ENCODE measurements around the gene TLN1.

Gene TLN1

DNA sequence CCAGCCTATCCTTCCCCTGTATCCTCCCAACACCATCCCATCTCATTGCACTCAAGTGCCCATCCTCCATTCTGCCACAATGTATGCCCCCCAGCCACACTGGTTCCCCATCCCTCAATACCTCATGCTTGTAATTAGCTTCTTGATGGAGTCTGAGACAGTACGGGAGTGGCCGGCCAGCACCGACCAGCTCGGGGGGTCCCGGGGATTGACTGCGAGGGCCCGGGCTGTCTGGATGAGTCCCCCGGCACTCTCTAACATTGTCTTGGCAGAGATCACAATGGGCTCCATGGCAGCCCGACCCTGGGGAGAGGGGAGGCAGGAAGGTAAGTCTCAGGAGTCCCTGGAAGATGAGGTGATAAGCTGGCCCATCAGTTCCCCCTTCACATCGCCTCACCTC lies 25.0 kb downstream of the TLN1 start:
- no peak for DNase-seq (ENCODE audit: low spot score)

- no peak for DNase-seq (ENCODE audit: low spot score)
Measured at GRCh38 chr9:35705836-35706430, 26.1 kb downstream of the TLN1 start.

DNA sequence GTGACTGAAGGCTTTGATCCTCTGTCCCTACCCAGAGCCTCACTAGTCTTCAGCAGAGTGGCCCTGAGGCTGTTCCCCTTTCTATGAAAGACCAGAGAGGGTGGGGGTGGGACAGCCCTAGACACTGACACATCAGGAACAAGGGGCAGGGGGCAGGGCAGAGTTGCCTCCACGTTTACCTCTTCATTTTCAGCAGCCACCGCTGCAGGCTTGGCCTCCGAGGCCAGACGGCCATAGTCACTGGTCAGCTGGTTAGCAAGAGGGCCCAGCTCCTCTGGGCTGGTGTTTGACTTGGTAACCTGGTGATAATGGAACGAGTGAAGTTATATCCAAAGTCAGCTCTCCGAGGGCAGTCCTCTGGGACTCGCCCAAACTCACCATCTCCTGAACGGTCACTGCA lies 26.6 kb downstream of the TLN1 start:
- no peak for DNase-seq (ENCODE audit: low spot score)

DNA sequence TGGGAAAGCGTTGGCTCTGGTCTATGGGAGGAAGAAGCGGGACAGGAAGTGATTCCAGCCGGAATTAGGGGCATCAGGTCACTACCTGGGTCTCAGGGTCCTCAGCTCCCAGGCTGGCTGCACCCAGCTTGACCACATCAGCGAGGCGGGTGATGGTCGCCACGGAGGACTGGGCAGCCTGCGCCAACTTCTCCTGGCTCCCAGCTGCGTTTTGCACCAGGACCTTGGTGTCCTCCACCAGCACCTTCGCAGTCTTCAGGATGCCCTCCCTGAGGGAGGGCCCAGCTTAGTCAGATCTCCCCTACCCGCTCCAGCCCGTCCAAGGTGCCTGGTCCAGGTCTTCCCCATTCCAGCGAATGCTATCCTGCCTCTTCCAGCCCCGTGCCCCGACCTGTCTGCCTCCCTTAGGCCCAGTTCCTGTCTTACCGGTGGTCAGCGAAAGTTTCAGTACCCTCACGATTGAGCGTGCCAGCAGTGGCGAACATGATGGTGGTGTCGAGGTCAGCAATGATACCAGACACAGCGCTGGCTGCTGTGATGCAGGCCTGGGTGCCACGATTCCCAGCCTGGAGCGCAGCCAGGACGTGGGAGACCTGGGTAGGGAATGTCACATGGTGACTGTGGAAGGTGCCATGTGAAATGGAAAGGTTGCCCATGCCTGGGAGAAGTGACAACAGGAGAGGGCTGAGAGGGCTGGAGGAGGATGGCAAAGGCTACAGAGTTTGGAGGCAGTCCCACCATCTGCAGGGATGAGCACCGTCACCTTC lies 27.9 kb downstream of the TLN1 start:
- DNase-seq (ENCODE audit: low spot score) = no peak

DNA sequence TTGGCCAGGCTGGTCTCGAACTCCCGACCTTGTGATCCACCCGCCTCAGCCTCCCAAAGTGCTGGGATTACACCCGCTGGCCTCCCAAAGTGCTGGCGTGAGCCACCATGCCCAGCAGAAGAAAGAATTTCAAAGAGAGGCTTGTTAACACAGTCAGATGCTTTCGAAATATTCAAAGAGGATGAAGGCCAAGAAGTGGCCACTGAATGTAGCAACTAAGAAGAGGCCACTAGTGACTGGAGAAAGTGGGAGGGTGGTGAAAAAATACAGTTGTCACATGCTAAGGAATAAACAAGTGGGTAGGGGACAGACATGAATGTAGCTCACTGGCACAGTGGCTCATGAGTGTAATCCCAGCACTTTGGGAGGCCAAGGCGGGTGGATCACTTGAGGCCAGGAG lies 29.3 kb downstream of the TLN1 start:
- DNase-seq (ENCODE audit: low spot score) = no peak

DNA sequence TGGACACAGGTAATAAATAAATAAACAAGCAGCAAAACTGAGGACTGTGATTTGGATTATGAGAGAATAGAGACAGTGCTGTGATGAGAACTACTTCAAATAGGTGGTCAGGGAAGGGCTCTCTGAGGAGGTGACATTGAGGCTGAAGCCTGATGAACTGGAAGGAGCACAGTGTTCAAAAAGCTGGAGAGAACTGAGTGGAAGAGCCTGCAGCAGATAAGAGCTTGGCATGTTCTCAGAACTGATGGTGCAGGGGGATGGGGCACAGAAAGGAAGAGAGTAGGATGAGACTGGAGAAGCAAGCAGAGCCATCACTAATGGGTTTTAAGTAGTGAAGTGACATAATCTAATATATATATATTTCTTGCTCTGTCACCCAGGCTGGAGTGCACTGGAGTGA lies 31.1 kb downstream of the TLN1 start:
- no peak for DNase-seq (ENCODE audit: low spot score)

- DNase-seq (ENCODE audit: low spot score) = no peak
Measured at GRCh38 chr9:35700031-35700430, 32.0 kb downstream of the TLN1 start.

GRCh38 chr9:35698231-35698630 lies 33.8 kb downstream of the TLN1 start:
- DNase-seq (ENCODE audit: low spot score) = no peak

GRCh38 chr9:35697486-35697885 lies 34.5 kb downstream of the TLN1 start:
- no peak for DNase-seq (ENCODE audit: low spot score)

DNA sequence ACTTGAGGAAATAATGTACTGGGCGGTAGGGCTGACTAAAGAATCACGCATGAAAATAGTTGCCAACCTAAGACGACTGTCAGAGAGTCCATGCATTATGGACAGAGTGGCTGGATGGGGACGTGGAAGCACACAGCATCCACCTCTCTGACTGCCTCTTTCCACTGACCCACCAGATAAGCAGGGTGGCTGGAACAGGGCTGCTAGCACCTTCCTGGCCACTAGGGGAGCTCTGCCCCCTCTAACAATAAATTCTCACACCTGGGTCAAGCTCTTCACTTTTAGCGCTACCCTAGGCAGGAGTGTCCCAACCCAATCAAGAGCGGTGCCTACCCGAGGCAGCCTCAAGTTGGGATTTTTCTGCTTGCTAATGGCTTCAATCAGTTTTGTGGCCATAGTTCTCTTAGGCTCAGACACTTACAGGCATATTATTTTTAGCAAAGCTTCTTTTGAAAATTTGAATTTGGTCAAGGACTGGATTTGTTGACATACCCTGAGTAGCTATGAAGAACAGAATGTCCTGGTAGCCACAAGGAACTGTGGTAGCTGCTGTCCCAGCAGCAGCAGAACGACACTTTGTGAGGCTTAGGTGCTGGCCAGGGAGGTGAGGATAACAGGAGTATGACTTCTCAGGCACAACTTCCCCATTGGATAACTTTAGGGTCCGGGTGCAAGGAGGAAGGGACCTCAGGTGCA lies 35.3 kb downstream of the TLN1 start:
- DNase-seq (ENCODE audit: low spot score) = peak; percentile 61

- DNase-seq (ENCODE audit: low spot score) = no peak
Measured at GRCh38 chr9:35695943-35696401, 36.0 kb downstream of the TLN1 start.

DNA sequence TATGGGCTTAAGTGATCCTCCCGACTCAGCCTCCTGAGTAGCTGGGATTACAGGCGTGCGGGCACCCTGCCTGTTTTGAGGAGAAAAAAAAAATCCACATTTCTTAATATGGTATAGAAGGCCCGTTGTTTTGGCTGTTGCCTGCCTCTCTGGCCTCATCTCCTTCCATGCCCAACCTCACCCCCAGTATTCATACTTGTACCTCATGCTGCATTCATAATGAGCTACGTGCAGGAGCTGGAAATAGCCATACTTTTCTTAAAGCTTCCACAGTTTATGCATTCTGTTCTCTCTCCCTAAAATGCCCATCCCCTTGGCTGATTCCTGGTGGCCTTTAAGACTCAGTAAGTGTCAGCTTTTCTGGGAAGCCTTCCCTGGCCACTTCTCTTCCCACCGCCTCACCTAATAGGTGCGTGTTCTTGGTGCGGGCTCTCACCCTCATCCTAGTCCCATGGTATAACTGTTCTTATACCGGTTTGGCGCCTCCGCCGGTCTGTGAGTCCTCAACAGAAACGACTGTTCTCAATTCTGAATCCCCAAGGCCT lies 40.2 kb downstream of the TLN1 start:
- DNase-seq (ENCODE audit: low spot score) = no peak

DNA sequence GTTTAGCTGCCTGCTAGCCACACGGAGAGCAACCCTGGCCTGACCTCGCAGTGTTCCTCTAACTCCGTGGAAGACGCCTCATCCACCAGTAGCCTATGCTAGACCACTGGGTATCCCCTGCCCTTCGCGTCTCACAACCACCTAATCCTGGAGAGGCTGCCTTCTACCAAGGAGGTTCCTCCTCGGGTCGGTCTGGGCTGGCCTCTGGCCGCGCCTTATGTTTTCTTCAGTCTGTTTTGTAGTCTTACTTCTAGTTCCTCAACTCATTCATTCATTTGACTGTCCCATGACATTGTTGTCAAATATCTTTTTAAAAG lies 40.7 kb downstream of the TLN1 start:
- DNase-seq (ENCODE audit: low spot score) = no peak

DNA sequence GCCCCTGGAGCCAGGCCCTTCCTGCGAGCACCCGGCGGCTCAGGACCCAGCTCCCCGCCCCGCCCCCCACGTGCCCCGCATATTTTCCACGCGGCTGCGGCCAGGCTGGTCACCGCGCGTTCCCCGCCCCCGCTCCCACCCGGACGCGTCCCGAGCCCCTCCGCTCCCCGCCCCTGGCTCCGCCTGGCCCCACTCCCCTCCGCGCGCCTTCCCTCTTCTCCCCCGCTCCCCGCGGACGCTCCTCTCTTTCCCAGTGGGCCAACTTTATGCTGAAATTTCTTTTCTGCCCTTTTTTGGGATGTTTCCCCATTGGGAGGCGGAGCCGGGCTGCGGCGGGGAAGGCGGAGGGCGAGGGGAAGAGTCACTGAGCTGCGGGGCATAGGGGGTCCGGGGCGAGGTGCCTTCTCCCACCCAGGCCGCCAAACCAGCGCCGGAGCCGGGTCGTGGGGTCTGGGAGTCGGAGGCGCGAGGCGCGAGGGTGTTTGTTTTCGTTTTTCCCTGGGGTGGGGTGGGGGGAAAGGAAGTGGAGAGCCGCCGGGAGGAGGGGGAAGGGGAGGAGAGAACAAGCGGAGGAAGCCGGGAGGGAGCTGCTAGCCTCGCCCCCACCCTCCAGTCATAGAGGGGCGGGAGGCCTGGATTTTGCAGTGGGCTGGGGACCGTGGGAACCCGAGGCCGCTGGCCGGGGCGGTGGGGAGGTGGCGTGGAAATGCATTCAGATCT lies 41.2 kb downstream of the TLN1 start:
- peak; percentile 87 for DNase-seq (ENCODE audit: low spot score)

- DNase-seq (ENCODE audit: low spot score) = no peak
Measured at GRCh38 chr9:35690294-35690613, 41.7 kb downstream of the TLN1 start.

DNA sequence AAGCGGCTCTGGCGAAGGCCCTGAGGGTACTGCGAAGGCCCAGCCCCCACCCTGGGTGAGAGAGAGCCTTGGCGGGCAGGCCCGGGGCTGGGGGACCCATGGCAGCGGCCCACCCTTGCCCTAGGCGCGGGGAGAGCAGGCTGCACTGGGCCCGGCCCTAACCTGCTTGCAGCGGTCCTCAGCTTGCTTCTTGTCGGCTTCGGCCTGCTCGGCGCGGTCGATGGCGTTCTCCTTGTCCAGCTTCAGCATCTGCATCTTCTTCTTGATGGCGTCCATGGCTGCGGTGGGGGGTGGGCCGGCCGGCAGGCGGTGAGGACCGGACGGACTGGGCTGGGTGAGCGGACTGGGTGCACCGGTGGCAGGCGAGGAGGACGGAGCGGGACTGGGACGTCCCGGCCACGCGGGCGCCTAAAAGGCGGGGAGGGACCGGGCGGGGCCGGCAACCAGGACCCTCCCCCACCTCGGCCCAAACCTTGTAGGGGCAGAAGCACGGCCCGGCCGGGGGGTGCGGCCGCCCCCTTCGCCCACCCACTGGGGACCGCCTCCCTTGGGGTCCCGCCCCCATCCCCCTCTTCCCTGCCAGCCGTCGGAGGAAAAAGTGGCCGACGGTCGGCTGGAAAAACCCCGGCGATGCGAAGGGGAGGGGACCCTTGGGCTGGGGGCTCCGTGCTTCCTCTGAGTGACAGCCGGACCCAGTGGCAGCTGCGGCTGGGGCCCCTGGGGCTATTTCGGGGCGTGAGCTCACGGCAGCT lies 42.3 kb downstream of the TLN1 start, which contains the start of gene TPM2:
TPM2 (minus strand) TSS at position 384 of the 752 bp plus-strand sequence; CDS start at position 276, 108 bp downstream.
- DNase-seq (ENCODE audit: low spot score) = peak; percentile 92

- peak; percentile 69 for DNase-seq (ENCODE audit: low spot score)
Measured at GRCh38 chr9:35688558-35689541, 43.1 kb downstream of the TLN1 start.

DNA sequence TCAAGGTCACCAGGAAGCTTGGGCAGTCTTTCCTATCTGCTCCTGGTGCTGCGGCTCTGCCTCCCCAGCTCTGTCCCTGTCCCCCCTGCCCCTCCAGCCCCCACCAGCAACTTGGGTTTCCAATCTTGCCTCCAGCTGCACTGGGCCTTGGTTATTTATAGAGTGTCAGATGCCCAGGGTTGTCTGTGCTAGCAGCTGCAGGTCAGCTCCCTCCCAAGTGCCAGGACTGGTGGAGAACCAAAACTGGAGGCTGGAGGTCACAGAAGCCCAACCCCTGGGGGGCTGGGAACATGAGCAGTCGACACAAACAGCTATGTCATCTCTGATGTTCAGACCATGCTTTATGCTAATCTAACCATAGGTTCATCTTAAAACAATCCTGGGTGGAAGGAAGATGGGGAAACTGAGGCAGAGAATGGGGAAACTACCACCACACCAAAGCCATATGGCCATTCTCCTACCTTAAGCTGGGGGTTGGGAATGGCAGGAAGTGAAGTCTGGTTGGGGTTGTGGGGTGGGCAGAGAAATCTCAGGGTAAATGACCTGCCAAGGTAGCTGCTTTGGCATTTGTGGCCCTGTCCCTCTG lies 43.9 kb downstream of the TLN1 start:
- DNase-seq (ENCODE audit: low spot score) = no peak

DNA sequence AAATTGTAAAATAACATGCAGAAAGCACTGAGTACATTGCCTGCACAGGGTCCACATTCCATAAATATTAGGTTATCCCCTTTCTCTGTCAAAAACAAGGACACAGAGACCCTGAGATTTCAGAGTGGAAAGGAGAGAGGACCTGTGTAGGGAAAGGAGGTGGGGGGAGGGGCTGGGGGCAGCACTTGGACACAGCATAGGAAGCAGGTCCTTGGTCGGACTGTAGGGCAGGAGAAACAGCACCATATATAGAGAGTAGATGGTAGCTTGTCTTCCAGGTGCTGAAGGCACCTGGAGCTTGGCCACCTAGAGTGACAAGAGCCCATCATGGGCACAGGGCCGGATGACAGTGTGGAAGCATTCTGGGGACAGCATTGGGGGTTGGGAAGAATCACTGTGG lies 44.7 kb downstream of the TLN1 start:
- DNase-seq (ENCODE audit: low spot score) = no peak
